ENCODE data around the gene TMEM132A.

Gene TMEM132A

DNA sequence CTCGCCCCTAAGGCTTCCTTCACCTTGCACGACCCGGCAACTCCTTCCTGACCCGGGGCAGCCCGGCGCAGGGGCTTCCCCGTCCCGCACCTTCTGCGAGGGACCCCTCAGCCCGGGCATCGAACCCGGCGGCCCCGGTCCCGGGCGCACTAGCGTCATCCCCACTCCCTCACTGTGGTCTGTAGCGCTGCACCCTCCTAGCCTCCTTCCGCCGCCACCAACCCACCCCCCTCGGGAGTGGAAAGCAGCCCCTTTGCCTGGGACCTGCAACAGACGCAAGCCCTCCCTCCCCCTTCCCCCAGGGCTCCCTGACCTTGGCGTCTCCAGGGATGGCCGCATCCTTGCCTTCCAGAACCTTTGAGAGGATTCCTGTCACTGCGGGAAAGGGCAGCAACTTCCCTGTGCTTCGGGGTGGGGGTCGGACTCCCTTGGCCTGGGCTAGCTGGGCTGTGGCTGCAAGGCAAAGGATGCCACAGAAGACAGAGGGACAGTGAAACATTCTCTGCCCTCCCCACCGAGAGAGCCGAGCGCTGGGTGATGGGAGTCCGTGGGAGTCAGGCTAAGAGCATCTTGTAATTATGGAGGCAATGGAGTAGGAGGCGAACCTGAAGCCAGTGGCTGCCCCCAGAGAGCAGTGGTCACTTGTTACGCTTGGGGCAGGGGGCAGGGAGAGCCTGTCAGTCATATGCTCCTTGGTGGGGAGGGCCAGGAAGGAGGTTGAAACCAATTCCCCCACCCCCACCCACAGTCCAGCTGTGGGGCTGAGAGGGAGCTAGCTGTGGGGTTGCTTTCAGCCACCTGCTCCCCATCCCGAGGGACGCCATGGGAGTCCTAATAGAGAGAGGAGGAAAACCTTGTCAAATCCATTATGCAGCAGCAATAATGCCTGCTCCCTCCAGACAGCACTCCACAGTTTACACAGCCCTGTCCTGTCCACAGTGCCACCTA is 920 bp downstream of the TMEM132A start:
- H3K27ac ChIP-seq (ENCODE audit: poor library complexity, severe bottlenecking): peak overlapping the region; percentile 19
- H3K9me3 ChIP-seq (ENCODE audit: severe bottlenecking): no peaks in the 10 kb centered on the region
- peaks cover 13% of the 10 kb centered on the region for H3K36me3 ChIP-seq (ENCODE audit: low read depth)
- H3K4me1 ChIP-seq (ENCODE audit: insufficient read depth, poor library complexity, severe bottlenecking): peaks cover 3% of the 10 kb centered on the region
- peak overlapping the region; percentile 54 for H3K4me3 ChIP-seq (ENCODE audit: severe bottlenecking)
- DNase-seq (ENCODE audit: low spot score) (no peak), ATAC-seq (ENCODE audit: low read depth) (peak; percentile 4; the same call in 2 of the 3 replicates)
- TF ChIP-seq, protein P1, sequence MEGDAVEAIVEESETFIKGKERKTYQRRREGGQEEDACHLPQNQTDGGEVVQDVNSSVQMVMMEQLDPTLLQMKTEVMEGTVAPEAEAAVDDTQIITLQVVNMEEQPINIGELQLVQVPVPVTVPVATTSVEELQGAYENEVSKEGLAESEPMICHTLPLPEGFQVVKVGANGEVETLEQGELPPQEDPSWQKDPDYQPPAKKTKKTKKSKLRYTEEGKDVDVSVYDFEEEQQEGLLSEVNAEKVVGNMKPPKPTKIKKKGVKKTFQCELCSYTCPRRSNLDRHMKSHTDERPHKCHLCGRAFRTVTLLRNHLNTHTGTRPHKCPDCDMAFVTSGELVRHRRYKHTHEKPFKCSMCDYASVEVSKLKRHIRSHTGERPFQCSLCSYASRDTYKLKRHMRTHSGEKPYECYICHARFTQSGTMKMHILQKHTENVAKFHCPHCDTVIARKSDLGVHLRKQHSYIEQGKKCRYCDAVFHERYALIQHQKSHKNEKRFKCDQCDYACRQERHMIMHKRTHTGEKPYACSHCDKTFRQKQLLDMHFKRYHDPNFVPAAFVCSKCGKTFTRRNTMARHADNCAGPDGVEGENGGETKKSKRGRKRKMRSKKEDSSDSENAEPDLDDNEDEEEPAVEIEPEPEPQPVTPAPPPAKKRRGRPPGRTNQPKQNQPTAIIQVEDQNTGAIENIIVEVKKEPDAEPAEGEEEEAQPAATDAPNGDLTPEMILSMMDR (IDR thresholded peaks at IDR 0.05; ENCODE audit: poor library complexity, severe bottlenecking): no peak
- H3K27me3 ChIP-seq (ENCODE audit: insufficient read depth, poor library complexity, severe bottlenecking): no peaks in the 10 kb centered on the region

DNA sequence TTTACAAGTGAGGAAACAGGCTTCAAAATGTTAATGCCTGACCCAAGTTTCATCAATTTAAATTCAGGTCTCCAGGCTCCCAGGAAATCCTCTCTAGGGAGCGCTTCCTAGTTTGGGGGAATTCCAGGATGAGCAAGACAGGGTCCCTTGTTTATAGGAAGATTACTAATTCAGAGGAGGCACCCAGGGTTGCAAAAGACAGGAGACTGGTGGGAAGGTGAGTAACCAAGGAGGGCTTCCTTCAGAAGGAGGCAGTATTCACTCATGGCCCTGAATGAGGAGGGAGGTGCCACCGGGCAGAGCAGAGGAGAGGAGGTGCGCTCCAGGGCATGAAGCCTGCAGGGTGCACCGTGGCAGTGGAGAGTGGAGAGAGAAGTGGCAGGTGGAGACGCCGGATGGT is 1.6 kb downstream of the TMEM132A start:
- H3K36me3 ChIP-seq (ENCODE audit: low read depth): peaks cover 6% of the 10 kb centered on the region
- ATAC-seq (ENCODE audit: low read depth): peak; percentile 51
- H3K27me3 ChIP-seq (ENCODE audit: insufficient read depth, poor library complexity, severe bottlenecking): no peaks in the 10 kb centered on the region
- H3K27ac ChIP-seq (ENCODE audit: poor library complexity, severe bottlenecking): peak overlapping the region; percentile 19
- H3K4me3 ChIP-seq (ENCODE audit: severe bottlenecking): no peak overlapping the region
- H3K4me1 ChIP-seq (ENCODE audit: insufficient read depth, poor library complexity, severe bottlenecking): peaks cover 3% of the 10 kb centered on the region
- no peaks in the 10 kb centered on the region for H3K9me3 ChIP-seq (ENCODE audit: severe bottlenecking)
- TF ChIP-seq, protein P1 (IDR thresholded peaks at IDR 0.05; ENCODE audit: poor library complexity, severe bottlenecking): no peak
- DNase-seq (ENCODE audit: low spot score): no peak

DNA sequence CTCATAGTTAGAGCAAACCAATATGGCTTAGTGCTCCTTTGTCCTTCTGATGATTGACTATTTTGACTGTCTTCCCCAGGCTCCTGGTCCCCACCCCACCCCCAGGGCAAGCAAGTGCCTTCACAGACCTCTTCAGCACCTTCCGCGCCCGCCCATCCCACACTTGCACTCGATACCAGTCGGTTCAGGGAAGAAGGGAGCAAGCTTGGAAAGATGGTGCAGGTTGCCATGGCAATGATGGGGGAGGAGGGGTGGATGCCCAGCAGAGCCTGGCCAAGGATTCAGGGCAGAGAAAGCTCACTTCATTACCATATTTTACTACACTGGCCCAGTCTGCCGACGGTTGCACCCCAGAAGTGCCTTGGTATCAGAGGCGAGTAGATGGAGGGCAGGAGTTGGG is 2.2 kb downstream of the TMEM132A start:
- H3K27me3 ChIP-seq (ENCODE audit: insufficient read depth, poor library complexity, severe bottlenecking): no peaks in the 10 kb centered on the region

DNA sequence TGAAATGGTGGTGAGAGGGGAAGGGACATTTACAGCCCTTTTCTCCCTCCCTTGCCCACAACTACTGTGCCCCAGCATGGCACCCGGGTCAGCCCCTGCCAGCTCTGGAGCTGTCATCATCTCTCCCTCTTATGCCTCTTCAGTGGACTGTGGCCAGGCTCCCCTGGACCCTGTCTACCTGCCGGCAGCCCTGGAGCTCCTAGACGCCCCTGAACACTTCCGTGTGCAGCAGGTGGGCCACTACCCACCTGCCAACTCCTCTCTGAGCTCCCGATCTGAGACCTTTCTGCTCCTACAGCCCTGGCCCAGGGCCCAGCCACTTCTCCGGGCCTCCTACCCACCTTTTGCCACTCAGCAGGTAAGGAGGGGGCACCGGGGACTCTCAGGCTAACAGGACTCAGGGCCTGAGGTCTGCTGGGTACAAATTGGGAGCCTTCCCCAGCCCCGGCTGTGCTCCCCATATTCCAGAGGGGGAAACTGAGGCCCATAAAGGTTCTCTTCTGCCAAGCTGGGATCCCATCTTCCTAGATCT is 2.9 kb downstream of the TMEM132A start:
- no peaks in the 10 kb centered on the region for H3K27me3 ChIP-seq (ENCODE audit: insufficient read depth, poor library complexity, severe bottlenecking)
- no peaks in the 10 kb centered on the region for H3K9me3 ChIP-seq (ENCODE audit: severe bottlenecking)
- DNase-seq (ENCODE audit: low spot score) (no peak), ATAC-seq (ENCODE audit: low read depth) (no peak)
- no peak overlapping the region for H3K4me3 ChIP-seq (ENCODE audit: severe bottlenecking)
- H3K4me1 ChIP-seq (ENCODE audit: insufficient read depth, poor library complexity, severe bottlenecking): peaks cover 3% of the 10 kb centered on the region
- no peak overlapping the region for H3K27ac ChIP-seq (ENCODE audit: poor library complexity, severe bottlenecking)
- TF ChIP-seq, protein P1 (IDR thresholded peaks at IDR 0.05; ENCODE audit: poor library complexity, severe bottlenecking): no peak
- H3K36me3 ChIP-seq (ENCODE audit: low read depth): peaks cover 7% of the 10 kb centered on the region

More for the DNA sequence above, 2.2 kb downstream of the TMEM132A start:
- Histone ChIP-seq H3K4me3 (ENCODE audit: severe bottlenecking) (no peak overlapping the region), H3K4me1 (ENCODE audit: insufficient read depth, poor library complexity, severe bottlenecking) (peaks cover 3% of the 10 kb centered on the region), H3K27ac (ENCODE audit: poor library complexity, severe bottlenecking) (no peak overlapping the region), H3K9me3 (ENCODE audit: severe bottlenecking) (no peaks in the 10 kb centered on the region), H3K36me3 (ENCODE audit: low read depth) (peaks cover 2% of the 10 kb centered on the region; the same call in 1 of the 2 replicates)
- TF ChIP-seq, protein P1 (IDR thresholded peaks at IDR 0.05; ENCODE audit: poor library complexity, severe bottlenecking): no peak
- ATAC-seq (ENCODE audit: low read depth) (no peak), DNase-seq (ENCODE audit: low spot score) (no peak)
